GM12878 (cell line): ENCODE data around the gene SPC24. TPM values are rescaled to one million over a fixed set of nuclear protein-coding genes. Genes with fewer than 3 reads are reported as not detected.
A peak's percentile ranks its signal among the peaks of the same experiment; 100 is the strongest.

ENCODE experiments used
- ATAC-seq: fragments of 200-7000 bp; cut with Tn5 transposase; 3 replicates; pipeline ENCODE4 v1.9.1; 2020; ENCODE audit warnings: mild to moderate bottlenecking, moderate library complexity
- BruUV-seq: library from RNA; stranded (reverse); fragments of 400-500 nt; replicated peaks from 2 replicates; lab custom pipeline; 2021; lab: Mats Ljungman, UMichigan
- CTCF ChIA-PET: fragments of 300-600 bp; sonication (Branson Sonifier 250); formaldehyde crosslinking; extraction: SDS; loops from one replicate; lab custom pipeline; 2021; ENCODE audit warnings: inconsistent platforms; lab: Yijun Ruan, JAX
- POLR2A ChIA-PET: fragments of 350-600 bp; formaldehyde crosslinking; extraction: SDS; loops from one replicate; lab custom pipeline; 2021; ENCODE audit warnings: inconsistent platforms; lab: Charles Lee
- RAD21 ChIA-PET: fragments of 300-600 bp; sonication (Branson Sonifier 250); formaldehyde crosslinking; loops from one replicate; lab custom pipeline; 2023; ENCODE audit warnings: antibody characterized with exemption; ENCODE audit not compliant: unreplicated experiment; lab: Charles Lee
- SMC1A ChIA-PET: fragments of 300-600 bp; sonication (Branson Sonifier 250); formaldehyde crosslinking; loops from one replicate; lab custom pipeline; 2023; ENCODE audit not compliant: unreplicated experiment, uncharacterized antibody; lab: Charles Lee
- DNase-seq: peaks from one replicate; pipeline ENCODE4 v3.0.0-alpha.2; 2011; ENCODE audit warnings: low read depth, low spot score
- FAIRE-seq: peaks from 3 replicates; lab custom pipeline; 2011; peaks lifted over from hg19 to GRCh38; lab: Jason Lieb, UNC
- H2AFZ ChIP-seq: 2 replicates; pipeline ENCODE4 v1.6.0; 2011; ENCODE audit warnings: low read depth, low read length, control low read depth; ENCODE audit not compliant: control insufficient read depth
- H3K27ac ChIP-seq: 2 replicates; pipeline ENCODE4 v1.5.1; 2011; ENCODE audit warnings: control low read depth; ENCODE audit not compliant: control insufficient read depth, insufficient read depth
- H3K27me3 ChIP-seq, 2 experiments: replicated peaks in 1 of 2; 2 replicates each; pipeline versions ENCODE4 v1.6.0 to v1.6.1; 2011; ENCODE audit warnings: low read length in 1 of 2; ENCODE audit not compliant: control insufficient read depth in 2 of 2, insufficient read depth in 2 of 2
- H3K36me3 ChIP-seq, 2 experiments: 2 replicates each; pipeline ENCODE4 v1.5.1; 2011; ENCODE audit warnings: low read length in 1 of 2; ENCODE audit not compliant: control insufficient read depth in 2 of 2, insufficient read depth in 2 of 2
- H3K4me1 ChIP-seq: 2 replicates; pipeline ENCODE4 v1.6.1; 2011; ENCODE audit warnings: mild to moderate bottlenecking, low read length, moderate library complexity, mixed read lengths; ENCODE audit not compliant: control insufficient read depth, insufficient read depth
- H3K4me2 ChIP-seq: 2 replicates; pipeline ENCODE4 v1.6.0; 2011; ENCODE audit warnings: control low read depth; ENCODE audit not compliant: control insufficient read depth, insufficient read depth
- H3K4me3 ChIP-seq: fragments of 200-600 bp; sonication (generic); 2 replicates; pipeline ENCODE4 v1.5.1; 2016
- H3K79me2 ChIP-seq: 2 replicates; pipeline ENCODE4 v1.6.0; 2011; ENCODE audit warnings: low read length; ENCODE audit not compliant: control insufficient read depth, insufficient read depth
- H3K9ac ChIP-seq: 2 replicates; pipeline ENCODE4 v1.8.0; 2011; ENCODE audit warnings: low read length, control low read depth, mixed read lengths; ENCODE audit not compliant: control insufficient read depth, insufficient read depth
- H3K9me3 ChIP-seq: replicated peaks from 3 replicates; pipeline ENCODE4 v1.5.1; 2011; ENCODE audit warnings: mild to moderate bottlenecking, low read length; ENCODE audit not compliant: control insufficient read depth, insufficient read depth
- H4K20me1 ChIP-seq: 2 replicates; pipeline ENCODE4 v1.6.0; 2011; ENCODE audit not compliant: control insufficient read depth, insufficient read depth
- CBFB ChIP-seq: IDR thresholded peaks from 2 replicates; pipeline ENCODE4 v1.6.1; 2016; ENCODE audit warnings: antibody characterized with exemption, low read depth
- CHD1 ChIP-seq: IDR thresholded peaks from 2 replicates; pipeline ENCODE4 v1.6.1; 2012; ENCODE audit warnings: low read depth, low read length, improper control_type of control experiment
- HDAC6 ChIP-seq: fragments of 200-600 bp; sonication (generic); IDR thresholded peaks from one replicate; pipeline ENCODE4 v1.8.0; 2017; ENCODE audit warnings: antibody characterized with exemption; ENCODE audit not compliant: unreplicated experiment
- HSF1 ChIP-seq: fragments of 150-350 bp; IDR thresholded peaks from 2 replicates; pipeline ENCODE4 v1.6.1; 2014; ENCODE audit warnings: mild to moderate bottlenecking, low read depth, low read length
- IRF3 ChIP-seq: fragments of 450-650 bp; IDR thresholded peaks from 2 replicates; pipeline ENCODE4 v1.6.1; 2014; ENCODE audit warnings: mild to moderate bottlenecking
- RELA ChIP-seq: fragments of 450-650 bp; IDR thresholded peaks from 2 replicates; pipeline ENCODE4 v1.8.0; 2014; ENCODE audit warnings: borderline replicate concordance; ENCODE audit not compliant: partially characterized antibody
- REST ChIP-seq: IDR thresholded peaks from 2 replicates; pipeline ENCODE4 v1.6.1; 2012; ENCODE audit warnings: mild to moderate bottlenecking, low read depth, low read length
- RFX5 ChIP-seq: IDR thresholded peaks from 2 replicates; pipeline ENCODE4 v1.6.1; 2011; ENCODE audit warnings: low read depth, low read length, improper control_type of control experiment
- SKIL ChIP-seq: fragments of 450-650 bp; IDR thresholded peaks from 2 replicates; pipeline ENCODE4 v1.6.1; 2017; ENCODE audit warnings: mild to moderate bottlenecking, low read depth, inconsistent platforms; ENCODE audit not compliant: poor library complexity, severe bottlenecking
- SREBF2 ChIP-seq: IDR thresholded peaks from 2 replicates; pipeline ENCODE4 v1.6.1; 2012; ENCODE audit warnings: mild to moderate bottlenecking, low read length
- SRF ChIP-seq, 2 experiments: IDR thresholded peaks; 2 replicates each; pipeline ENCODE4 v1.6.1; 2011; ENCODE audit warnings: low read depth in 2 of 2, low read length in 2 of 2, mild to moderate bottlenecking in 1 of 2, moderate library complexity in 1 of 2
- SUZ12 ChIP-seq: fragments of 200-600 bp; sonication (generic); IDR thresholded peaks from one replicate; pipeline ENCODE4 v1.6.1; 2018; ENCODE audit warnings: antibody characterized with exemption, mild to moderate bottlenecking; ENCODE audit not compliant: unreplicated experiment
- TBL1XR1 ChIP-seq: IDR thresholded peaks from 2 replicates; pipeline ENCODE4 v1.6.1; 2012; ENCODE audit warnings: low read depth, low read length, improper control_type of control experiment
- TCF3 ChIP-seq: IDR thresholded peaks from 2 replicates; pipeline ENCODE4 v1.6.1; 2012; ENCODE audit warnings: low read depth, mild to moderate bottlenecking, low read length, borderline replicate concordance; ENCODE audit not compliant: insufficient read depth
- YBX1 ChIP-seq: fragments of 450-650 bp; IDR thresholded peaks from 2 replicates; pipeline ENCODE4 v1.6.1; 2016; ENCODE audit warnings: antibody characterized with exemption
- ZNF207 ChIP-seq: fragments of 450-650 bp; IDR thresholded peaks from 2 replicates; pipeline ENCODE4 v1.6.1; 2014; ENCODE audit warnings: antibody characterized with exemption, mild to moderate bottlenecking, borderline replicate concordance
- WGBS: methylation state at CpG from one replicate; pipeline ENCODE4 v1.1.6; 2016; ENCODE audit warnings: low lambda C conversion rate; ENCODE audit not compliant: insufficient replicate concordance, insufficient coverage; ENCODE audit errors: missing lambda C conversion rate; 5-methylcytosine and 5-hydroxymethylcytosine counted together
- in situ Hi-C: fragments of 300-500 bp; cut with MboI; formaldehyde crosslinking; loops from 9 replicates; pipeline ENCODE4 v1.14.3; 2018; ENCODE audit warnings: mixed read lengths
- intact Hi-C: fragments of 100-400 bp; cut with micrococcal nuclease; formaldehyde crosslinking; loops from one replicate; pipeline ENCODE4 v1.14.2; 2022; ENCODE audit not compliant: unreplicated experiment
- polyA plus RNA-seq, 11 experiments: library from polyadenylated mRNA; depleted of rRNA in 4 of 11; unstranded in 6 of 11; stranded (reverse) in 5 of 11; fragments of >200 nt; fragmentation: Nextera tagmentation in 4 of 11; fragmentation: Illumina TruSeq in 1 of 11; extraction: Ambion mirVana in 4 of 11; extraction: Trizol in 1 of 11; gene quantifications; 1 replicate in 1 of 11; 2 replicates in 10 of 11; pipeline versions ENCODE4 v1.2.1 to v1.2.3, GENCODE V29; 2011 to 2016; ENCODE audit warnings: inconsistent platforms in 2 of 11, missing spikeins in 2 of 11, low read depth in 1 of 11
- total RNA-seq, 4 experiments: library from RNA; depleted of rRNA in 3 of 4; stranded (reverse); fragments of >200 nt in 3 of 4; fragmentation: Illumina TruSeq in 1 of 4; extraction: Trizol in 1 of 4; gene quantifications; 2 replicates each; pipeline versions ENCODE4 v1.2.1 to v1.2.3, GENCODE V29; 2013 to 2021

Gene SPC24
- total and polyA plus RNA-seq, 10 of the 15 experiments (the other 5 are each of a cell fraction or from before 2014, with no cell fraction given), result 9.4 to 72.6 (median 40.7) TPM

GRCh38 chr19:11108746-11109145 lies 46.8 kb downstream of the SPC24 start:
- no peak overlapping the region for H2AFZ ChIP-seq
- no peaks in the 10 kb centered on the region; the same call in 1 of the 2 replicates for H4K20me1 ChIP-seq
- ChIA-PET SMC1A (no interaction called here), POLR2A (interaction anchor here (0.6 to 0.7 kb wide), 2 partner anchors 13 to 45 kb away, joined by 3 to 6 read pairs; no protein-coding TSS in a partner anchor), RAD21 (no interaction called here), CTCF (interaction anchor here (1.0 kb wide), 1 partner anchor 167 kb away, joined by 5 read pairs; no protein-coding TSS in a partner anchor)
- intact Hi-C loops (no loop called here), in situ Hi-C loops (no loop called here)
- peaks cover 41 to 42% of the 10 kb centered on the region in 2 experiments for H3K36me3 ChIP-seq
- H3K4me3 ChIP-seq, result no peak overlapping the region
- ATAC-seq (no peak), FAIRE-seq (no peak), DNase-seq (no peak)
- H3K9me3 ChIP-seq, result no peaks in the 10 kb centered on the region
- H3K4me2 ChIP-seq, result no peak overlapping the region
- BruUV-seq, result TSS peak; percentile 47
- H3K27me3 ChIP-seq, result no peaks in the 10 kb centered on the region
- no peaks in the 10 kb centered on the region for H3K79me2 ChIP-seq
- H3K9ac ChIP-seq, result no peak overlapping the region
- no peaks in the 10 kb centered on the region for H3K4me1 ChIP-seq
- 98% methylated on average over 6 of the region's 6 CpGs for WGBS
- H3K27ac ChIP-seq, result no peak overlapping the region
- TF ChIP-seq SRF (IDR thresholded peaks at IDR 0.05; ENCODE audit: low read depth in 2 of 2, low read length in 2 of 2), result no peak
- no peak for TF ChIP-seq SREBF2
- no peak for TF ChIP-seq REST
- no peak for TF ChIP-seq ZNF207
- no peak for TF ChIP-seq YBX1
- no peak for TF ChIP-seq RFX5
- TF ChIP-seq SUZ12, result no peak
- TF ChIP-seq IRF3, result no peak
- no peak for TF ChIP-seq RELA
- TF ChIP-seq SKIL, result no peak
- no peak for TF ChIP-seq TBL1XR1
- TF ChIP-seq HSF1, result no peak
- no peak for TF ChIP-seq TCF3
- TF ChIP-seq HDAC6, result no peak
- TF ChIP-seq CHD1, result no peak
- no peak for TF ChIP-seq CBFB
